Measurements from ENCODE around the gene IFNL1. TPM values are rescaled to one million over a fixed set of nuclear protein-coding genes. Genes with fewer than 3 reads are reported as not detected.

The IFNL1 gene
- total and polyA plus RNA-seq, 2 donors (not counting 3 experiments of a cell fraction or from before 2014, with no cell fraction given), result not detected

DNA sequence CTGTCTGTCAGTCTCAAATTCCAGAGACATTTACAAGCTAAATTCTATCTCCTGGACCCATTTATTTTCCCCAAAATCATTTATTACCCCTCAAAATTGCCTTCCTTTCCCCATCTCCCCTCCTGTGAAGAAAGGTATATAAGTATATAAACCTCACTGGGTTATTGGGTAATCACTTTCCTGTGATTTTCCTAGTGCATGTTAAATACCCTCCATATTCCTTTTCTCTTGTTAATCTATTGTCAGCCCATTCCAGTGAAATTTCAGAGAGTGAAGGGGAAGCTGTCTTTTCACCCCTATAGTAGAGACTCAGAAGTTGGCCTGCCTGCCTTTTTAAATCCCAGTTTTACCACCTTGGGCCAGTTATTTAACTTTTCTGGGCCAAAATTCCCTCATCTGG is 9.9 kb downstream of the IFNL1 start:
- no peak overlapping the region for H3K4me2 ChIP-seq (ENCODE audit: insufficient read depth, low read length)
- DNase-seq (ENCODE audit: low read depth, low spot score), result no peak
- no TSS peak for BruUV-seq (replicated peaks)
- ChIA-PET POLR2A (no interaction called here), CTCF (interaction anchor here (1.0 to 1.2 kb wide), 2 partner anchors 9 to 52 kb away, joined by 3 to 5 read pairs; partner anchors contain the start of gene IFNL1)
- no peak overlapping the region for H3K4me3 ChIP-seq (replicated peaks in 1 of 3; ENCODE audit: insufficient read depth in 1 of 3, low read depth in 1 of 3, low read length in 3 of 3)
- dilution Hi-C loops (cut with MboI; ENCODE audit: extremely low pct_ligation_motif_present, low sequenced_read_pairs) (no loop called here), intact Hi-C loops (cut with micrococcal nuclease) (no loop called here)
- no peak for TF ChIP-seq GATA2 (IDR thresholded peaks at IDR 0.05; ENCODE audit: insufficient read depth, insufficient read length, low read depth, low read length)
- no peak for TF ChIP-seq MYC (IDR thresholded peaks at IDR 0.05; ENCODE audit: low read depth, low read length)
- peak; percentile 42 for TF ChIP-seq EZH2 (IDR thresholded peaks at IDR 0.05; ENCODE audit: borderline replicate concordance, low read depth, low read length, severe bottlenecking)
- H3K4me1 ChIP-seq (ENCODE audit: control insufficient read depth, extremely low read depth, insufficient read depth, low read length), result no peaks in the 10 kb centered on the region
- H3K27me3 ChIP-seq (ENCODE audit: control insufficient read depth in 2 of 2, insufficient read depth in 2 of 2, low read length in 2 of 2), result peaks cover 39 to 53% of the 10 kb centered on the region in 2 experiments
- no peak overlapping the region for H3K9ac ChIP-seq (replicated peaks; ENCODE audit: extremely low read depth, insufficient read depth, low read length)
- no peaks in the 10 kb centered on the region for H3K36me3 ChIP-seq (ENCODE audit: control insufficient read depth in 2 of 2, extremely low read depth in 1 of 2, insufficient read depth in 2 of 2, low read length in 2 of 2)
- no peaks in the 10 kb centered on the region for H3K79me2 ChIP-seq (ENCODE audit: control insufficient read depth, insufficient read depth, low read length)
- H2AFZ ChIP-seq (ENCODE audit: low read depth, low read length), result no peak overlapping the region
- no peaks in the 10 kb centered on the region for H3K9me3 ChIP-seq (replicated peaks; ENCODE audit: control insufficient read depth, insufficient read depth, low read length)
- no peak overlapping the region for H3K27ac ChIP-seq (ENCODE audit: insufficient read depth, low read depth, low read length)
- no peak for FAIRE-seq
- H4K20me1 ChIP-seq (replicated peaks; ENCODE audit: control insufficient read depth, extremely low read depth, insufficient read depth, low read length), result no peaks in the 10 kb centered on the region
- H3K9me1 ChIP-seq (replicated peaks; ENCODE audit: control insufficient read depth, extremely low read depth, insufficient read depth, low read length), result no peaks in the 10 kb centered on the region

DNA sequence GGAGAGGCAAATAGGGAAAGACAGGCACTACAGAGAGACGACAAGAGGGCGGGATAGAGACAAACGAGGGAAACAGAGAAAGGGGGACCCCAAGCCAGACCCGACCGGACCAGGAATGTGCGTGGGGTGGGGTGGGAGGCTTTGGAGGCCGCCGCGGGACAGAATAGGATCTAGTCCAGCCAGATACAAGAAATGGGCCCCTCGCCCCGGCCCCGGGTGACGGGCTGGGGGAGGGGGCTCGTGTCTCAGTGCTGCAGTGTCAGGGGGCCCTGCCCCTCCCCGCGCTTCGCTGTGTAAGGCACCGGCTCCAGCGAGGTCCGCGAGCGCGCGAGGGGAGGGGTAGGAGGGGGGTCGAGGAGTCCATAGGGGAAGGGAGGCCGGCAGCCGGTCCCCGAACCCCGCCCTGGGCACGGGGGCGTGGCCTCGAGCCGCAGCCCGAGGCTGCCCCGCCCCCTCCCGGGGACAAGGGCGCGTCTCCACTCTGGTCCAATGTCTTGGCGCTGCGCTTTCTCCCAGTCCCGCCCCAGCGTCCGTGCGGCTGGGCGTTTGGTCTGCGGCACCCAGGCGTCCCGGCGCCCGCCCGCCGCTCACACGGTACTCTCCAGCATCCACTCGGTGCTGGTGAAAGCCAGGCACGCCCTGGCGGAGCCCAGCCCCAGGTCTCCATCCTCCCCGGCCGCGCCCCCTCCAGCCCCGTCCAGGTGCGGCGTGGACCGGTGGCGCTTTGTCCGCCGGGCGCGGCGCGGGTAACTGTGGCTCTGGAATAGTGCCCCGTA is 11.0 kb downstream of the IFNL1 start:
- dilution Hi-C loops (cut with MboI; ENCODE audit: extremely low pct_ligation_motif_present, low sequenced_read_pairs), result no loop called here
- TF ChIP-seq POLR2AphosphoS5 (IDR thresholded peaks at IDR 0.05; ENCODE audit: insufficient read depth, low read depth, low read length) (no peak), JUN (IDR thresholded peaks at IDR 0.05; ENCODE audit: borderline replicate concordance, insufficient read depth, insufficient read length, low read depth) (no peak), GATA2 (IDR thresholded peaks at IDR 0.05; ENCODE audit: insufficient read depth, insufficient read length, low read depth, low read length) (no peak), EZH2 (IDR thresholded peaks at IDR 0.05; ENCODE audit: borderline replicate concordance, low read depth, low read length, severe bottlenecking) (no peak)
- TF ChIP-seq, protein P1, sequence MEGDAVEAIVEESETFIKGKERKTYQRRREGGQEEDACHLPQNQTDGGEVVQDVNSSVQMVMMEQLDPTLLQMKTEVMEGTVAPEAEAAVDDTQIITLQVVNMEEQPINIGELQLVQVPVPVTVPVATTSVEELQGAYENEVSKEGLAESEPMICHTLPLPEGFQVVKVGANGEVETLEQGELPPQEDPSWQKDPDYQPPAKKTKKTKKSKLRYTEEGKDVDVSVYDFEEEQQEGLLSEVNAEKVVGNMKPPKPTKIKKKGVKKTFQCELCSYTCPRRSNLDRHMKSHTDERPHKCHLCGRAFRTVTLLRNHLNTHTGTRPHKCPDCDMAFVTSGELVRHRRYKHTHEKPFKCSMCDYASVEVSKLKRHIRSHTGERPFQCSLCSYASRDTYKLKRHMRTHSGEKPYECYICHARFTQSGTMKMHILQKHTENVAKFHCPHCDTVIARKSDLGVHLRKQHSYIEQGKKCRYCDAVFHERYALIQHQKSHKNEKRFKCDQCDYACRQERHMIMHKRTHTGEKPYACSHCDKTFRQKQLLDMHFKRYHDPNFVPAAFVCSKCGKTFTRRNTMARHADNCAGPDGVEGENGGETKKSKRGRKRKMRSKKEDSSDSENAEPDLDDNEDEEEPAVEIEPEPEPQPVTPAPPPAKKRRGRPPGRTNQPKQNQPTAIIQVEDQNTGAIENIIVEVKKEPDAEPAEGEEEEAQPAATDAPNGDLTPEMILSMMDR (IDR thresholded peaks at IDR 0.05; ENCODE audit: extremely low read depth in 1 of 2, insufficient read depth in 1 of 2, low read depth in 1 of 2, low read length in 2 of 2), result no peak
- TF ChIP-seq, protein P2, sequence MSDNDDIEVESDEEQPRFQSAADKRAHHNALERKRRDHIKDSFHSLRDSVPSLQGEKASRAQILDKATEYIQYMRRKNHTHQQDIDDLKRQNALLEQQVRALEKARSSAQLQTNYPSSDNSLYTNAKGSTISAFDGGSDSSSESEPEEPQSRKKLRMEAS (IDR thresholded peaks at IDR 0.05; ENCODE audit: insufficient read depth, insufficient read length), result no peak
- Histone ChIP-seq H3K79me2 (ENCODE audit: control insufficient read depth, insufficient read depth, low read length) (no peaks in the 10 kb centered on the region), H3K4me2 (ENCODE audit: insufficient read depth, low read length) (no peak overlapping the region), H3K9me1 (replicated peaks; ENCODE audit: control insufficient read depth, extremely low read depth, insufficient read depth, low read length) (no peaks in the 10 kb centered on the region), H2AFZ (ENCODE audit: low read depth, low read length) (no peak overlapping the region), H3K27me3 (ENCODE audit: control insufficient read depth in 2 of 2, insufficient read depth in 2 of 2, low read length in 2 of 2) (peaks cover 34 to 50% of the 10 kb centered on the region in 2 experiments), H3K9ac (replicated peaks; ENCODE audit: extremely low read depth, insufficient read depth, low read length) (no peak overlapping the region), H4K20me1 (replicated peaks; ENCODE audit: control insufficient read depth, extremely low read depth, insufficient read depth, low read length) (no peaks in the 10 kb centered on the region), H3K27ac (ENCODE audit: insufficient read depth, low read depth, low read length) (no peak overlapping the region), H3K36me3 (ENCODE audit: control insufficient read depth in 2 of 2, extremely low read depth in 1 of 2, insufficient read depth in 2 of 2, low read length in 2 of 2) (no peaks in the 10 kb centered on the region), H3K4me3 (replicated peaks in 1 of 3; ENCODE audit: insufficient read depth in 1 of 3, low read depth in 1 of 3, low read length in 3 of 3) (no peak overlapping the region), H3K4me1 (ENCODE audit: control insufficient read depth, extremely low read depth, insufficient read depth, low read length) (no peaks in the 10 kb centered on the region), H3K9me3 (replicated peaks; ENCODE audit: control insufficient read depth, insufficient read depth, low read length) (no peaks in the 10 kb centered on the region)
- CTCF ChIA-PET, result no interaction called here
- intact Hi-C loops (cut with micrococcal nuclease), result no loop called here
- DNase-seq (ENCODE audit: low read depth, low spot score), result no peak
- POLR2A ChIA-PET, result no interaction called here
- no peak for FAIRE-seq
- BruUV-seq (replicated peaks), result no TSS peak

Measured in endothelial cell of umbilical vein (primary cell).